22Rv1 (cell line): ENCODE results near the gene COPS9.

Experiments used
- CTCF ChIP-seq: fragments of 450-650 bp; IDR thresholded peaks from 2 replicates; pipeline ENCODE4 v1.5.1; 2017; ENCODE audit warnings: mild to moderate bottlenecking
- ZFX ChIP-seq: fragments of 450-650 bp; IDR thresholded peaks from 2 replicates; pipeline ENCODE4 v1.6.1; 2017; ENCODE audit warnings: antibody characterized with exemption, borderline replicate concordance

- TF ChIP-seq CTCF, result no peak
- no peak for TF ChIP-seq ZFX
Measured at GRCh38 chr2:240107477-240107796, 28.7 kb downstream of the COPS9 start.
